Gastroesophageal sphincter (tissue), 4 donors: ENCODE measurements around the gene GPR45. TPM values are rescaled to one million over a fixed set of nuclear protein-coding genes. Genes with fewer than 3 reads are reported as not detected.

ENCODE experiments used
- ATAC-seq: fragments of 150-250 bp; one replicate; pipeline ENCODE4 v1.9.1; 2016; ENCODE audit warnings: mild to moderate bottlenecking, moderate library complexity
- H3K27ac ChIP-seq, 4 donors: fragments of 200-600 bp; sonication (generic) in 3 of 4; 1 replicate in 3 of 4; 2 replicates in 1 of 4; pipeline ENCODE4 v1.5.1; 2016 to 2019
- H3K27me3 ChIP-seq: fragments of 200-600 bp; sonication (generic); one replicate; pipeline ENCODE4 v1.5.1; 2019
- H3K36me3 ChIP-seq, 2 donors: fragments of 200-600 bp; sonication (generic); one replicate each; pipeline ENCODE4 v1.5.1; 2019; ENCODE audit warnings: control low read depth in 1 of 2
- H3K4me1 ChIP-seq, 3 donors: fragments of 200-600 bp; sonication (generic); 1 replicate in 2 of 3; 2 replicates in 1 of 3; pipeline ENCODE4 v1.5.1; 2016 to 2019; ENCODE audit warnings: control low read depth in 2 of 3
- H3K4me3 ChIP-seq, 2 donors: fragments of 200-600 bp; sonication (generic); one replicate each; pipeline ENCODE4 v1.5.1; 2019; ENCODE audit warnings: mild to moderate bottlenecking in 1 of 2, moderate library complexity in 1 of 2
- H3K9me3 ChIP-seq, 3 donors: fragments of 200-600 bp; sonication (generic); one replicate each; pipeline ENCODE4 v1.5.1; 2017 to 2019; ENCODE audit warnings: control low read depth in 2 of 3
- EP300 ChIP-seq: sonication (generic); formaldehyde crosslinking; IDR thresholded peaks from one replicate; pipeline ENCODE4 v1.6.1; 2017; ENCODE audit warnings: antibody characterized with exemption, mild to moderate bottlenecking
- POLR2A ChIP-seq, 2 donors: fragments of 450-650 bp; IDR thresholded peaks; one replicate each; pipeline ENCODE4 v1.6.1; 2017; ENCODE audit warnings: antibody characterized with exemption in 2 of 2, mild to moderate bottlenecking in 2 of 2, moderate library complexity in 1 of 2
- POLR2AphosphoS5 ChIP-seq: sonication (generic); formaldehyde crosslinking; IDR thresholded peaks from one replicate; pipeline ENCODE4 v1.6.1; 2017; ENCODE audit warnings: antibody characterized with exemption
- whole genome bisulfite sequencing, 2 donors: methylation state at CpG; one replicate each; pipeline ENCODE4 v1.1.5; 2018; ENCODE audit warnings: low coverage in 1 of 2; 5-methylcytosine and 5-hydroxymethylcytosine counted together
- total RNA-seq, 4 donors: library from RNA; depleted of rRNA; stranded (reverse); fragments of >200 nt; gene quantifications; one replicate each; pipeline ENCODE4 v1.1.0, GENCODE V29; 2016
- TF ChIP-seq, protein P1 (sequence below), 4 experiments: fragments of 200-600 bp in 2 of 4; fragments of 450-650 bp in 2 of 4; sonication (generic) in 1 of 4; IDR thresholded peaks; one replicate each; pipeline ENCODE4 v1.5.1; 2017 to 2019; ENCODE audit warnings: antibody characterized with exemption in 4 of 4, mild to moderate bottlenecking in 2 of 4, moderate library complexity in 2 of 4

GPR45 gene
- total RNA-seq, 4 donors from 2014 or later, result not detected

- Histone ChIP-seq H3K4me1 (peaks cover 0 to 16% (median 0%) of the 10 kb centered on the region in 3 donors), H3K9me3 (no peaks in the 10 kb centered on the region), H3K4me3 (no peak overlapping the region), H3K36me3 (no peaks in the 10 kb centered on the region), H3K27me3 (peaks cover 24% of the 10 kb centered on the region), H3K27ac (no peak overlapping the region)
- TF ChIP-seq, protein P1, sequence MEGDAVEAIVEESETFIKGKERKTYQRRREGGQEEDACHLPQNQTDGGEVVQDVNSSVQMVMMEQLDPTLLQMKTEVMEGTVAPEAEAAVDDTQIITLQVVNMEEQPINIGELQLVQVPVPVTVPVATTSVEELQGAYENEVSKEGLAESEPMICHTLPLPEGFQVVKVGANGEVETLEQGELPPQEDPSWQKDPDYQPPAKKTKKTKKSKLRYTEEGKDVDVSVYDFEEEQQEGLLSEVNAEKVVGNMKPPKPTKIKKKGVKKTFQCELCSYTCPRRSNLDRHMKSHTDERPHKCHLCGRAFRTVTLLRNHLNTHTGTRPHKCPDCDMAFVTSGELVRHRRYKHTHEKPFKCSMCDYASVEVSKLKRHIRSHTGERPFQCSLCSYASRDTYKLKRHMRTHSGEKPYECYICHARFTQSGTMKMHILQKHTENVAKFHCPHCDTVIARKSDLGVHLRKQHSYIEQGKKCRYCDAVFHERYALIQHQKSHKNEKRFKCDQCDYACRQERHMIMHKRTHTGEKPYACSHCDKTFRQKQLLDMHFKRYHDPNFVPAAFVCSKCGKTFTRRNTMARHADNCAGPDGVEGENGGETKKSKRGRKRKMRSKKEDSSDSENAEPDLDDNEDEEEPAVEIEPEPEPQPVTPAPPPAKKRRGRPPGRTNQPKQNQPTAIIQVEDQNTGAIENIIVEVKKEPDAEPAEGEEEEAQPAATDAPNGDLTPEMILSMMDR (IDR thresholded peaks at IDR 0.05), result no peak
- WGBS, 2 donors, result 36 to 56% methylated on average over 9 to 11 of the region's 14 CpGs
- no peak for ATAC-seq
Observed at GRCh38 chr2:105238664-105239240, 2.8 kb upstream of the GPR45 start.

GRCh38 chr2:105239924-105240323, 1.6 kb upstream of the GPR45 start:
- no peaks in the 10 kb centered on the region for H3K36me3 ChIP-seq
- ATAC-seq, result no peak
- WGBS, 2 donors, result 58 to 75% methylated on average over 2 of the region's 2 CpGs
- no peaks in the 10 kb centered on the region for H3K9me3 ChIP-seq
- no peak overlapping the region for H3K4me3 ChIP-seq
- no peak for TF ChIP-seq POLR2A (IDR thresholded peaks at IDR 0.05)
- no peak for TF ChIP-seq EP300
- TF ChIP-seq POLR2AphosphoS5, result no peak
- H3K27ac ChIP-seq, result no peak overlapping the region
- H3K4me1 ChIP-seq, result peaks cover 0 to 16% (median 0%) of the 10 kb centered on the region in 3 donors
- peaks cover 17% of the 10 kb centered on the region for H3K27me3 ChIP-seq

- 90 to 93% methylated on average over 2 to 11 of the region's 50 CpGs for WGBS, 2 donors
- H3K27ac ChIP-seq, result no peak overlapping the region
- ATAC-seq, result no peak
Observed at GRCh38 chr2:105242286-105242993, 897 bp downstream of the GPR45 start.

DNA sequence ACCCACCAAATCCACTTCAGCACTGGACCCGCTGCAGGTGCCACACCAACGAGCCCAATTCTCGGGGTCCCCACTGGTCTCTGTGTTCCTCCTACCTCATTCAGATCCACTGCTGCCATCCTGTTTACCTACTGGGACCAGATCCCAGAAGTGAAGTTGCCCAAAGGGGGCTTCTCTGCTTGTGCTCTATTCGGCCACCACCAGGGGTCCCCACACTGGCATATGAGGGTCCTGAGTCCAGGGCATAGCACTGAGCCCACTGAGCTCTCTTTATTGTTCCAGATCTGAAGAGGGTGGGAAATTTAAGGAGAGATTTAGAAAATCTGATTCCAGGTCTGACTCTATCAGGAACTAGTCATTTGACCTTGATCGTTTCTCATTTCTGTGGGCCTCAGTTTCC, 2.4 kb downstream of the GPR45 start:
- Histone ChIP-seq H3K9me3 (no peaks in the 10 kb centered on the region), H3K4me1 (no peaks in the 10 kb centered on the region), H3K4me3 (no peak overlapping the region), H3K27me3 (peaks cover under 1% of the 10 kb centered on the region), H3K36me3 (no peaks in the 10 kb centered on the region), H3K27ac (no peak overlapping the region)
- WGBS, 2 donors, result 70 to 75% methylated on average over 2 of the region's 5 CpGs
- ATAC-seq, result no peak
- TF ChIP-seq POLR2AphosphoS5, result no peak

More at GRCh38 chr2:105242286-105242993, 897 bp downstream of the GPR45 start:
- no peak overlapping the region for H3K4me3 ChIP-seq
- peaks cover 0 to 7% (median 0%) of the 10 kb centered on the region in 3 donors for H3K4me1 ChIP-seq
- peaks cover 8% of the 10 kb centered on the region for H3K27me3 ChIP-seq
- TF ChIP-seq EP300 (no peak), POLR2A (IDR thresholded peaks at IDR 0.05) (no peak), POLR2AphosphoS5 (no peak)
- TF ChIP-seq, protein P1 (IDR thresholded peaks at IDR 0.05), result no peak
- H3K36me3 ChIP-seq, result no peaks in the 10 kb centered on the region
- H3K9me3 ChIP-seq, result no peaks in the 10 kb centered on the region

DNA sequence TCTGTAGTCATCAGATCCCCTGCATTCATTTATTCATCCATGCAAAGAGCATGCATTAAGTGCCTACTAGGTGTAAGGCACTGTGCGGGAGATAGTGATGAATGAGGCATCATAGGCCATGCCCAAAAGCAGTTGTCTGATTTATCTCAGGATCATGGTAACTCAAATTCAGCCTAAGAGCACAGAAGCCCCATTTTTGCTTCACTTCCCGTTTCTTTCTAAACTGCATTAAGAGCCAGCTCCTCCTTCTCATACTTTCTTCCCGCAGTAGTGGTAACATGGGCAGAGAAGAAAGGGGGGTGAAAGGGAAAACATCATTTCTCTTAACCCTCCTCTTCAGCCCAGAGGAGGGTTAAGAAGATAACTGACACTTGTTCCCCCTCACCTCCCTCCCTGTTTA, 2.9 kb downstream of the GPR45 start:
- Histone ChIP-seq H3K4me1 (no peaks in the 10 kb centered on the region), H3K27ac (no peak overlapping the region), H3K9me3 (no peaks in the 10 kb centered on the region), H3K4me3 (no peak overlapping the region), H3K36me3 (no peaks in the 10 kb centered on the region), H3K27me3 (no peaks in the 10 kb centered on the region)
- WGBS, 2 donors, result 55 to 61% methylated on average over 3 of the region's 3 CpGs
- TF ChIP-seq EP300 (no peak), POLR2A (IDR thresholded peaks at IDR 0.05) (no peak), POLR2AphosphoS5 (no peak)
- TF ChIP-seq, protein P1 (IDR thresholded peaks at IDR 0.05), result no peak
- no peak for ATAC-seq
